Kidney glomerular epithelial cell (primary cell): ENCODE measurements around the gene B3GNT5.

Source experiments
- DNase-seq: peaks from one replicate; lab custom pipeline; 2025; lab: John Stamatoyannopoulos, UW

The B3GNT5 gene, protein sequence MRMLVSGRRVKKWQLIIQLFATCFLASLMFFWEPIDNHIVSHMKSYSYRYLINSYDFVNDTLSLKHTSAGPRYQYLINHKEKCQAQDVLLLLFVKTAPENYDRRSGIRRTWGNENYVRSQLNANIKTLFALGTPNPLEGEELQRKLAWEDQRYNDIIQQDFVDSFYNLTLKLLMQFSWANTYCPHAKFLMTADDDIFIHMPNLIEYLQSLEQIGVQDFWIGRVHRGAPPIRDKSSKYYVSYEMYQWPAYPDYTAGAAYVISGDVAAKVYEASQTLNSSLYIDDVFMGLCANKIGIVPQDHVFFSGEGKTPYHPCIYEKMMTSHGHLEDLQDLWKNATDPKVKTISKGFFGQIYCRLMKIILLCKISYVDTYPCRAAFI

DNA sequence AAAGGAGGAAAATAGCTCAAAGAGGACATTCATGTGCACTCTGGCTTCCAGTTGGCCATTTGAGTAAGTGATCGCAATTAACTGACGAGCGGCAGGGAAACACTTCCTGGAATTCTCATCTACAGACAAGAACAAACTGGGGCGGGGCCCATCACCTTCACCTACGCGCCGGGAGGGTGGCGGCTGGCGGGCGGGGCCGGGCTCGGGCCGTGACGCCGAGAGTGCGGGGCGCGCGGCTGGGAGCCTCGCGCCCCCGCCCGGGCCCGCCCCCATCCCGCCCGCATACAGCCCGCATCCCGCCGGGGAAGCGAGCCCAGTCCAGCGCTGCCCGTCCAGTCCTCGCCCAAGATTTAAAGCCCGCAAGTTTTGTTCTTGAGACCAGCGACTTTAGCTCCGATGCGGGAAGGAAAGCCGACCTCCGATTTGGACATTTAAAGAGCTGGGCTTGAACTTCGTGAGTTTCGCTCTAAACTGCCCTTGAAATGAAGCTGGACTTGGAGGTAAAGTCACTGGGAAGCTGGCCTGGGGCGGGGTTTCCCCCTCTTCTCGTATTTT is at the start of gene B3GNT5:
B3GNT5 (plus strand) TSS at position 281 of the 555 bp plus-strand sequence. CDS start 16,546 bp downstream, outside the sequence.
- DNase-seq, result peak; percentile 40

DNA sequence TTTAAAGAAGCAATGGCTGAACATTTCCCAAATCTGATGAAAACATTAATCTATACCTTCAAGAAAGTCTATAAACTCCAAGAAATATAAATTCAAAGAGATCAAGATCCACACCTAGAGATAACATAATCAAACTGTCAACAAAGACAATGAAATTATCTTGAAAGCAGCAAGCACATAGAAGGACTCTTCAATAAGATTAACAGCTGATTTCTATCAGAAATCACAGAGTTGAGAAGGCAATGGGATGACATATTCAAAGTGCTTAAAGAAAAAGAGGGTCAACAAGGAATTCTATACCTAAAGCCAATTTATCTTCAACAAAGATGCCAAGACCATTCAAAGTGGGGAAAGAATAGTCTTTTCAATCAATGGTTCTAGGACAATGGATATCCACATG is 49.4 kb upstream of the B3GNT5 start:
- DNase-seq, result no peak

DNA sequence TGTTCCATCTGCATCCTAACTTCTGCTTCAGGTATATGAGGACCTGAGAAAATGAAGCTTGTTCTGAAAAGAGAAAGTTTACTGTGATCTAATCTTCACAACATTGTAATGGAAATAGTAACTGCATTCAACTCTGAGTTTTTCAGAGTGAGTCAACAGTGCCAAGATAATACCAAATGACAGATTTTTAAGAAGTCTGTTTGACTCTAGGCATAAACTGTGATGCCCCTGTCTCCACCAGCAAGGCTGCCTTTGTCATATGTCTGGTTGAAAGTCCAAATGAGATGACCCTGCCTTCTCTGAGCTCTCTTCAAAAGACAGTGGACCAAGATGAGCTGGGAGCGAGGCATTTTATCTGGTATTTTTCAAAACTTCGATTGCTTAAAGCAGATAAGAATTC is 44.8 kb upstream of the B3GNT5 start:
- no peak for DNase-seq

DNA sequence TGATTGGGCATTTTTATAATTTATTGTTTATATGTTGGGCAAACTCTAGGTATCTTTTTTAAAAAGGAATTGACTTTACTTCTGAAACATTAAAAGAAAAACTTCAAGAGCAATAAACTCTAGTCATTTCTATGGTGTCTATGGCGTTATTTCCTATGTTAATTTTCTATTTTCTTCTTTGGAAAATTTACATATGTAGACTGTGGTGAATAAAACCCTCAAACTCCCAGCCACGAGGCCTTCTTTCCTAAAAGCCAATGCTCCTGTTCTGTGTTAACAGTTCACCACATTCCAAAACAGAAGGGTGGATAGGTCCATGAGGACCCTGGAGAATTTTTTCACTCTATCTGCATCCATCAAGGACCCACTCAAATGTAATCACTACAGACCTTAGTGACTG is 44.3 kb upstream of the B3GNT5 start:
- DNase-seq, result no peak

DNA sequence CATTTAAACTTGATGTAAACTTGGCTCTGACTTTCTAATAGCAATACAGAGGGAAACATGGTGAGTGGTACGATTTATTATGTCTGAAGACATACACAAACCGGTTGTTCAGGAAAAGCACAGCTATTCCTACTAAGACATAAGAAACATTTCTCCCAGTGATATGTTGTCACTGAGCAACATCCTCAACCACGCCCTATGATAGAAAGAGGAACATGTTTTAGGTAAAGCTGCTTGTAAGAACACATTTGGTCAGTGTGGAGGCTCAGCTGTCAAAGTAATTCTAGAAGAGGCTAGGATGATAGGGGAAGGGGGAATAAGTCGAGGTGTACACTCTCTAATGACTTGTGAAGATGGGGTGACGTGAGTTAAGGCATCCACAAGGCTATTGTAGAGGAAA is 42.7 kb upstream of the B3GNT5 start:
- DNase-seq, result no peak

DNA sequence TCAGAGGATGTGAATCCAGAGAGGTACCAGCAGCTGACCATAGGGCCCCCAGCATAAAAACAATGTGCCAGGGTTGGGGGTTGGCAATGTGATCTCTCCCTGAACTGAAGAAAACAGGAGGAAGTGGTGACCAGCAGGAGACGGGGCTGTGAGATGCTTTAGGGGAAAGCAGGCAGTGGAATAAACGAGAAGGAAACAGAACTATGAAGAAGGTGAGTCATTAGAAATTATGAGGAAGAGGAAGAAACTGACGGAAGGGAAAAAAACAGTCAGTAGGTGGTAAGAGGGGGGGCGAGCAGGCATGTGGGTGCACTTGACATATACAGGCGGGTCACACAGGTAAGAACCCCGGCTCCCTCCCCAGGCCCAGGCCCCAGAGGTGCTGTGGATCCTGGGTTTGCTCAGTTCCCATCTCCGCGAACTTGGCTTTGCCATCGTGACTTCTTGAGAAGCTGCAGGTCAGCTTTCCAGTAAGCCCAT is 42.2 kb upstream of the B3GNT5 start:
- DNase-seq, result no peak

DNA sequence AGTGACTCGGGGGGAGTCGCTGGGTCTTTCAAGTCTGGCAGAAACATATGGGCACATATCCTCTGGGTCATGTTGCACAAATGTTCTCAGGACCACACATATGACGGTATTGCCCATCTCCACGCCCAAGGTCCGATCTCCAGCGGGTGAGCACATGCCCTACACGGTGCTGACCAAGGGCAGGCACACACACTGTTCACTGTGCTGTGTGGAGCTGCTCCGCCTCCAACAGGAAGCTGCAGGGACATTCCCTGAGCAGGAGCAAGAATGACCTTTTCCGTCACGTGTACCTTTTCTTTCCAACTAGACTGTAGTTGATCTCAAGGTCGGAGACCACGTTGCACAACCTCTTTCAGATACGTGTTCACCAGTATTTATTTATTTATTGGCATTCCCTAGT is 41.7 kb upstream of the B3GNT5 start:
- DNase-seq, result no peak

DNA sequence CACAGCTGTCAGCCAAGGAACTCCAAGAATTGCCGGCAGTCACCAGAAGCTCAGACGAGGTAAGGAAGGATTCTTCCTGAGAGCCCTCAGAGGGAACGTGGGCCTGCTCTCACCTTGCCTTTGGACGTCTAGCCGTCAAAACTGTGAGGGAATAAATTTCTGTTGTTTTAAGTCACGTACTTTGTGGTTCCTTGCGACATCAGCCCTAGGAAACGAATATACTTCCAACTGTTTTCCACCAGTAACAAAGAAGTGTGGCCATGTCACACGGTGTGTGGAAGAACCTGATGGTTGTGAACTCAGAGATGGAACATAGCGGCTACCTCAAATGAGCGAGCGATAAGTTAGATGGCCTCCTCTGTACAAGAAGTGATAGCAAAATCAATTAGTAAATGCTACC is 41.0 kb upstream of the B3GNT5 start:
- no peak for DNase-seq

DNA sequence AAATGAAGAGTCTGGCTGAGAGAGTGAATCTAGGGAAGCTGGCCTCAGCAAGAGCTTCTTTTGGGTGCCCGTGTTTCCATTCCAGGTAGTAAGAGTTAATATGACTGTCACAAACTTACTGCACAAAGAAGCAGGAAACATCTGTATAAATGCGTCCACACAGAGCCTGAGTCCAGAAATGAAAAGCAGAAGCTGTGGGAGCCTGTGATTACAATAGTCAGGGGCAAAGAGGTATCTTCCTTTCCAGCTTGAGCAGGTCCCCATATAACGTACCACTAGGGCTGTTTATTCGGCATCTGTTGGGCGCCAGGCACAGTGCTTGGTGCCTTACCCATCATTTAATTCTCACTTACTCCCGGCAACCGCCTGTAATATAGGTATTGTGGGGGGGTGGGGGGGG is 40.5 kb upstream of the B3GNT5 start:
- no peak for DNase-seq

DNA sequence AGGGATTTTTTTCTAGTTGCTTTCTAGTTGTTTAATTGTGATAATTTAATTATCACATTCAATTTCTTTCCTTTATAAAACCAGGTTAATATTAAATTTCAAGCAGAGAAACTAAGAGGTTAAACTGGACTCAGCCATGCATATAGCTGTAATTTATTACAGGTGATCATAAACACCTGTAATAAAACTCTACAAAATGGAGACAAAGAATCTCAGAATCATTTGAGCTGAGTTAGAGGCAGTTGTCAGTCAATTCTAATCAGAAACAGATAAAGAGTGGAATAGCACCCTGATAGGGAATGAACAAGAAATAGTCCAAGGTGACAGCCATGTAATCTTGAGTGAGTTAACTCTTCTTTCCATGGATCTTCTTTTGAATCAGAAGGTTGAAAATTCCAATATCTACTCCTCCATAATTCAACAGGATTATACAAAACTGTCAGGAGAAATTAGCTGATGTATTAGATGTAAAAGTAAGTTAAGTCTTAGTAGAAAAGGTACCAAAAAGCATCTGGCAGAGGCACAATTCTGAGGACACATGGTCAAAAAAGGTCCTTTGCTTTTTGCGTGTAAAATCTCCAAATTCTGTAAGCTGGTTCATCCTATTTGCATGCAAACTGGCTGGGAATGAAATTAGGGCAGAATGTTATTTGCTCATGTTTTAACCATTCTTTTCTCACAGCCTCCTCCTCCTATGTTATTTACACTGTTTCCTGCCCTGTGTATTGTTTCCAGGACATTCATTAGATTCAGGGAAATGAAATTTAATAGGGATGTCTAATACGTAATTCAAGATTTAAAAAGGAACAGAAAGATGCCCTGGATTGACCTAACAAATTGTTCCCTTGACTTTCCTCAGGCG is 39.4 kb upstream of the B3GNT5 start:
- DNase-seq, result no peak

DNA sequence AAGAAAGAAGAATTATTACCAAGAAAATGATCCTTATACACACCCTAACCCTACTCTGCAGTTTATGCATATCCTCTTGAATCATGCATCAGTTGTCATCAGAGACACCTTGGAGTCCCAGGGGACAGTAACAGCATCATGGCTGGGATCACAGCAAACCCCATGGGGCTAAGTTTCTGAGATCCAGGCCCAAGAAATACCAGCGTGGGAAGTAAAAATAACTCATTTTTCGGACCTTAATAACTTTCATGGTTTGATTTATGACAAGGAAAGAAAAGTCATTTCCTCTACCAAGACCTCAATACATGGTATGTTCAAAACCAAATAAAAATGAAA is 38.8 kb upstream of the B3GNT5 start:
- no peak for DNase-seq

DNA sequence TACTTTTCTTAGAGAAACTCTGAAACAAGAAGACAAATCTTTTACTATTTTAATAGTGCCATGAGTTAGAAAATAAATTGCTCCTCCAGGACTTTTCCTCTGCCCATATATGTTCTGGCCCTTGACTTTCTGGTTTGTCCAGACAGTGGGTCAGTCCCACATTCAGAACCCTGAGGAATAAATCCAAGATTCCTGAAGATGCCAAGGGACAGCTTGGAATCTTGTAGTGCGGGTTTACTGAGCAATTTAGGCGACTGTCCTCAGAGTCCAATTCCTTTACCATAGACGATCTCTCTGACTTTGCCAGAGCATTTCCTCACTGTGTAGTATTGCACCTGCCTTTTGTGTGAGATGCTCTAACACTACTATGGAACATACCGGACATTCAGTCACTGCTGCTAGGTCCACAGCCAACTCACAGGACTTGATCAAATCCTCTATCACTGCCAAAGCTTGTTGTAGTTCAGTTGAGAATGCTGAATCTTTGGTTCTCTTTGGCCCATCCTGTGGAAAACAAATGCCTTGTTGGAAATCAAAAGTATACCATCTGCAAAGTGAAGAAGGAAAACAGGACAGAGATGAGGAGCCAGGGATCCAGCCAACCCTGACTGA is 37.4 kb upstream of the B3GNT5 start:
- DNase-seq, result no peak

DNA sequence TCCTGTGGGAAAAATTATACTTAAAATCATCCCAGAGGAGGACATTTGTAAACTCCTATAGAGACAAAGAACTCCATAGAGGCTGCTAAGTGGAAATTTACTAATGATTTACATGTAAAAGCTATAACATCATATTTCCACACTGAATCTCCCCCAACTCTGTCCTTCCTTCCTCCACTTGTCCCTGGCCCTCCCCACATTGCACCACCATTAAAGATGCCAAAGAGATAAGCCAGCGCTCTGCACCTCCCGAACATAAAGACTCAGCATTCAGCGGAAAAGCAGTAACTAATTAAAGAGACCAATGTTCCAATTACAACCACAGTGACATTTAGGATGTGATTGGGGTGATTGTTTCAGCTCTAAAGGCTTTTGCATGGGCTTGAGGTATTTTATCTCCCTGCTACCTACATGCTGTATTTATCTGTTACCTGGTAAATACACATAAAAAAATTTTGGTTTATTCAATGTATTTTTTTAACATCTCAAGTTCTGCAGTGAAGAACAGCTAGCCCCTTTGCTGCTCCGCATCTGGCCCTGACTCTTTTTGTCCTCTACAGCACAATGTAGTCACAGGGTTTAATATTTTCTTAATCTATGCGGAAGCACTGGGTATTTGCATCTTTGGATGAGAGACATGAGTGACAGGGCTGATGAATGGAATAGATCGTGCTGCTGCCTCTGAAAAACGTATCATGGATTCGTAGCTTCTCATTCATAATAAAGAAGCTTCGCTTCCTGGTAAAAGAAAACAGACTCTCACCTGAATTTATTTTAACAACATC is 35.3 kb upstream of the B3GNT5 start:
- DNase-seq, result no peak

DNA sequence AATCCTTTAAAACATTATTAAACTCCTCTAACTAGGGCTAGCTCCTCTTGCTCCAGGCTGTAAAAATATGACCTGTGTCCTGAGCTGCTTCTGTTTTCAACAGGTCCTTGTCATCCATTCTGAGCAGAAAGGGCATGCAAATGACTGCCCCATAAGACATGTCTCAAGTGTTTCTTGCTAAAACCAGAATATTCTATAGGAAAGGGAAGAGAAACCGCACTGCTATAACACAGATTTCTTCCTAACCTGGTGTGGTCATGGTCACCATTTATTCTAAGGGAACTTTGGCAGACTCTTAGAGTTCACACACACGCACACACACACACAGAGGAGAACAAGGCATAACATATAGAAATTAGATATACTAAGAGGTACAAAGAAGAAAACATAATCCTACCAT is 34.2 kb upstream of the B3GNT5 start:
- no peak for DNase-seq

DNA sequence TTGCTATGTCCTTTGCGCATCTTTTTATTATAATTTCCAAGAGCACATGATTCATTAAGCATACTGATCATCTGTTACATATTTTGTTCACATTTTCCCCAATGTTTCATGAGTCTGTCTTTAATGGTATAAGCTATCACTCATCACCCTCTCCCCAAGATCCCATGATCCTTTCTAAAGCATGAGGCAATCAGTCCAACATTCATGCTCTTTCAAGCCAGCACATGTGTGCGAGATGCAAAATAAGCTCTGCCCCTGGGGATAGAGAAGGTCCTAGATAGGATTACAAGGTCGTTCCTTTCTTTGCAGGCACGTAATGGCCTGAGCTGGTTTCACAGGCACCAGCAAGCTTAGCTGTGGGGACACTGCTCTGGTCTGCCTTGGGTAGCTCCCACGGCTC is 32.2 kb upstream of the B3GNT5 start:
- DNase-seq, result no peak

DNA sequence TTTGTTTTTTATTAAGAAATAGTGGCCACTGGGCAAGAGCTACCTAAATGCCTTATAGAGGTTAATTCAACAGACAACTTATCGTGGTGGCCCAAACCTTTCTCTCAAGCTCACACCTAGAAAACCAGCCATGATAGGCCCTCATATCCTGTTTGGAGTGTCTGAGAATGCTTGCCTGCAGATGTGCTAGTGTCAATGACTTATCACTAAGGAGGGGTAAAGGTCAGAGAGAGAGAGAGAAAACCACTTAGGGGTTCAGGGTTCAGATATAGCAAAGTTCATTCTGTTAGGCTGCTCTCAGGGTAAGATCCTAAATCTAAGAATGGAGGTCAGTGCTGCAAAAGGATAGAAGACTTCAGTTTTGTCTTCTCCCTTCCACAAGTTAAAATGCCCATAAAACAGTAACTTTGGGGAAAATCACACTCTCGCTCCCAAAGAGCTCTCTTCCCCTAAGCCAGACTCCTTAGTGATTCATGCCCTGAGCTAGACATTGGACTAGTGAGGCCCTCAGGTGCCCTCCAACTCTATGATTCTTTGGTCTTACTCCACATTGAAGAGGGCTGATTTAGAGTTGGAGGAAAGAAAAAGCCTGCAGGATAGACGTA is 30.3 kb upstream of the B3GNT5 start:
- DNase-seq, result no peak

DNA sequence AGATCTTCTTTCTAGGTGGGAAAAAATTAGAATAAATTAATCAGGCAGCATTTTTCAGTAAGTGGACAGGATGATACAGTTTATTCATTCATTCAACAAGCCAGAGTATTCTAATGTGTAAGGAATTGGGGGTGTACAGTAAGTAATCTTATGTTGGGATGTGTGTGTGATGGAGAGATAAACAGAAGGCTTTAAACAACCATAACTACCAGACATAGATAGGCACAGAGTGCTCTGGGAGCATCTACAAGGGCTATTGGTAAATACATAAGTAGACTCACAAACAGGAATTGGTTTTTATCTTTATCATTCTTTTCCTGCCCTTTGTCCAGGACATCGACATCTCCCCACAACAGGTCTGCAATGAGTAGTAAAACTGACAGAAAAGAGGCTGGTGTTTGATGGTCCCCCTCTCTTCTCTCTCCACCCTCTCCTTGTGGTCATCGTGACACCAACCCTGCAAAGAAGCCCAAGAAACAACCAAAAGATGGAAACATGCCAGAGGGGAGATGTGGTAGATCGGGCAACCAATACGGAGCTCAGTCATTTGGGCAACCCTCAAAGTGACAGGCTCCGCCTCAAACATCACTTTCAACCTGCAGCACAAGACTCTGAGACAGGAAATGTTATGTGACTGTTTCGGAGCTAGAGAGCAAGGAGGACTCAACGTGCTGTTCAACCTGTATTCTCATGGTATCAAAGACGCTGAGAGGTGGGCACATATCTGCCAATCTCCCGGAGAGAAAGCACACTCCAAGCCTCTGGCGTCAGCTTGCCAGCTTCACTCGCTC is 28.7 kb upstream of the B3GNT5 start:
- DNase-seq, result no peak

DNA sequence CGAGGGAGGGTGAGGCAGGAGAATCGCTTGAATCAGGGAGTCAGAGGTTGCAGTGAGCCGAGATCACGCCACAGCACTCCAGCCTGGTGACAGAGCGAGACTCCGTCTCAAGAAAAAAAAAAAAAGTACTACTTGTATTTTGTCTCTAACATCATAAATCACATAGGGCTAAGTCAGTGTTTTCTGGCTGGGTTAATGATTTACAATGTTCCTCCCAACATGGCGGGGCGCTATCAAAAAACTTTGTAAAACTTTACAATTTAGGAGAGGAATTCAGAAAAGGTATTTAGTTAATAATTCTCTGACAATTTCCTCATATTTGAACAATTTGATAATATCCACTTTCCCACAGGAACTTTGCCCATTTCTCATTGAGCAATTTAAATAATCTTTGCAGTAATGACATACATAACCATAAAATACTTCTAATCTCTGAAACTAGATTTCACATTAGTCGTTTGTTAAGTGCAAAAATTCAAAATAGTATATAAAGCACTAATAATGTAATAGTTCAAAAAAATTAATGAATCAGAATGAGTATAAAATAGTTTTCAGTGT is 26.6 kb upstream of the B3GNT5 start:
- peak; percentile 15 for DNase-seq

DNA sequence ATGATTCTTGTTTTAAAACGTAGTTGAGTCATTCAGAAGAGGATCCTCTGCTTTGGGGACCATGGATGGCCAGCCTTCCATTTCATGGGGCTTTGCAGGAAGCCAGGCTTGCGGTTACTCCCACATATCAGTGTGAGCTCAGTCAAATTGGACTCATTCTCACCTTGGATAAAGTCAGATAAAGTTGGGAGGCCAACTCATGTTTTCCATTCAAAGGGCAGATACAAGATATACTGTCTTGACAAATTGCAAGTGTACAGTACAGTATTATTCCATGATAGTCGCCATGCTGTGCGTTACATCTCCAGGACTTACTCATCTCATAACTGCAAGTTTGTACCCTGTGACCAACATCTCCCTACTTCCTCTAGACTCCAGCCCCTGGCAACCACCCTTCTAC is 25.5 kb upstream of the B3GNT5 start:
- DNase-seq, result no peak

DNA sequence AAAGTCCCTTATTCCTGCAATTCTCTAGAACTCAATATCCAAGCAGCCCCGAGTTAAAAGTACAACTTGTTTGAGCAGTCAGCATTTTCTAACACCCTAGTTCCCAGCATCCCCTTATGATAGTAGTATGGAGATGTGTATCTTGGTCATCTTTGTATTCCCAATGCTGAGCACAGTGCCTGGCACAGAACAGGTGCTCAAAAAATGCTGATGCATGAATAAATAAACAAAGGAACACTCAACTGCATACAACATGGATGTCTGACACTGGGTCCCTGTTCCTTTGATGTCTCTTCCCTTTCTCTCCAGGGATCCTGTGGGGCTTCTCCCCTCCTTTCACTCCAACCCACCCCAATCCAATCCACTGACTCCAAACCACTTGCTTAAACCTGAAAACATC is 23.9 kb upstream of the B3GNT5 start:
- no peak for DNase-seq
